Ureter (tissue), 1 donor: ENCODE data around the gene KMT2E. TPM values are rescaled to one million over a fixed set of nuclear protein-coding genes. Genes with fewer than 3 reads are reported as not detected.

ENCODE experiments used
- DNase-seq: peaks from one replicate; pipeline ENCODE4 v3.0.0-alpha.2; 2020; ENCODE audit warnings: low spot score
- total RNA-seq: library from RNA; stranded (reverse); gene quantifications from one replicate; pipeline ENCODE4 v1.2.4, GENCODE V29; 2023
- donor health status: DM: yes; HTN: yes; CAD: no.

Gene KMT2E
- total RNA-seq, 1 donor from 2014 or later = 120 TPM

- no peak for DNase-seq
Measured at GRCh38 chr7:105130580-105130979, 116.6 kb downstream of the KMT2E start.

GRCh38 chr7:105131033-105131656 is 117.1 kb downstream of the KMT2E start:
- DNase-seq = no peak

- DNase-seq = no peak
Measured at GRCh38 chr7:105131890-105132289, 117.9 kb downstream of the KMT2E start.

- no peak for DNase-seq
Measured at GRCh38 chr7:105132335-105132734, 118.3 kb downstream of the KMT2E start.

- no peak for DNase-seq
Measured at GRCh38 chr7:105132835-105133234, 118.8 kb downstream of the KMT2E start.

GRCh38 chr7:105133358-105133757 is 119.4 kb downstream of the KMT2E start:
- no peak for DNase-seq

- DNase-seq = no peak
Measured at GRCh38 chr7:105133986-105134655, 120.1 kb downstream of the KMT2E start.

- no peak for DNase-seq
Measured at GRCh38 chr7:105136221-105136620, 122.2 kb downstream of the KMT2E start.

- no peak for DNase-seq
Measured at GRCh38 chr7:105137898-105138297, 123.9 kb downstream of the KMT2E start.

GRCh38 chr7:105139381-105139780 is 125.4 kb downstream of the KMT2E start:
- no peak for DNase-seq

GRCh38 chr7:105141068-105141467 is 127.1 kb downstream of the KMT2E start:
- no peak for DNase-seq

GRCh38 chr7:105149827-105150226 is 135.8 kb downstream of the KMT2E start:
- DNase-seq = no peak

GRCh38 chr7:105151152-105151551 is 137.1 kb downstream of the KMT2E start:
- DNase-seq = no peak

GRCh38 chr7:105153531-105153930 is 139.5 kb downstream of the KMT2E start:
- no peak for DNase-seq

GRCh38 chr7:105154084-105154483 is 140.1 kb downstream of the KMT2E start:
- DNase-seq = no peak

GRCh38 chr7:105156731-105157130 is 142.7 kb downstream of the KMT2E start:
- DNase-seq = no peak

- no peak for DNase-seq
Measured at GRCh38 chr7:105157278-105157677, 143.3 kb downstream of the KMT2E start.

GRCh38 chr7:105161366-105161765 is 147.4 kb downstream of the KMT2E start:
- no peak for DNase-seq
